Peyer's patch (tissue), 4 donors: ENCODE results near the gene TLE6. TPM values are rescaled to one million over a fixed set of nuclear protein-coding genes. Genes with fewer than 3 reads are reported as not detected.
"Not testable (repeated sequence)": the region's sequence is repeated elsewhere in the genome, so short reads cannot be mapped to it uniquely, and the experiment has no call there.

Source experiments
- DNase-seq, 3 donors: peaks; one replicate each; pipeline ENCODE4 v3.0.0-alpha.2; 2017 to 2019
- H3K27ac ChIP-seq, 4 donors: fragments of 200-600 bp; sonication (generic); one replicate each; pipeline ENCODE4 v1.5.1; 2016 to 2019
- H3K27me3 ChIP-seq, 2 donors: fragments of 200-600 bp; sonication (generic); one replicate each; pipeline ENCODE4 v1.5.1; 2019
- H3K36me3 ChIP-seq, 3 donors: fragments of 200-600 bp; sonication (generic); one replicate each; pipeline ENCODE4 v1.5.1; 2016 to 2019
- H3K4me1 ChIP-seq, 4 donors: fragments of 200-600 bp; sonication (generic); one replicate each; pipeline ENCODE4 v1.5.1; 2016 to 2019
- H3K4me3 ChIP-seq, 4 donors: fragments of 200-600 bp; sonication (generic); 1 replicate in 3 of 4; 2 replicates in 1 of 4; pipeline ENCODE4 v1.5.1; 2016 to 2019; ENCODE audit warnings: mild to moderate bottlenecking in 1 of 4
- H3K9me3 ChIP-seq, 4 donors: fragments of 200-600 bp; sonication (generic); one replicate each; pipeline ENCODE4 v1.5.1; 2016 to 2019; ENCODE audit warnings: mild to moderate bottlenecking in 1 of 4
- CTCF ChIP-seq, 6 experiments: fragments of 450-650 bp in 4 of 6; fragments of 200-600 bp in 2 of 6; sonication (generic) in 1 of 6; IDR thresholded peaks; one replicate each; pipeline ENCODE4 v1.5.1; 2017 to 2019; ENCODE audit warnings: antibody characterized with exemption in 6 of 6, mild to moderate bottlenecking in 3 of 6, moderate library complexity in 1 of 6
- POLR2A ChIP-seq, 2 donors: fragments of 450-650 bp; IDR thresholded peaks; one replicate each; pipeline ENCODE4 v1.5.1; 2017; ENCODE audit warnings: antibody characterized with exemption in 2 of 2, mild to moderate bottlenecking in 2 of 2, moderate library complexity in 2 of 2
- total RNA-seq, 4 donors: library from RNA; depleted of rRNA; stranded (reverse); fragments of >200 nt; gene quantifications; one replicate each; pipeline ENCODE4 v1.1.0, GENCODE V29; 2016

Gene TLE6
- total RNA-seq, 4 donors from 2014 or later = 1.9 to 2.5 TPM; not detected in 2

DNA sequence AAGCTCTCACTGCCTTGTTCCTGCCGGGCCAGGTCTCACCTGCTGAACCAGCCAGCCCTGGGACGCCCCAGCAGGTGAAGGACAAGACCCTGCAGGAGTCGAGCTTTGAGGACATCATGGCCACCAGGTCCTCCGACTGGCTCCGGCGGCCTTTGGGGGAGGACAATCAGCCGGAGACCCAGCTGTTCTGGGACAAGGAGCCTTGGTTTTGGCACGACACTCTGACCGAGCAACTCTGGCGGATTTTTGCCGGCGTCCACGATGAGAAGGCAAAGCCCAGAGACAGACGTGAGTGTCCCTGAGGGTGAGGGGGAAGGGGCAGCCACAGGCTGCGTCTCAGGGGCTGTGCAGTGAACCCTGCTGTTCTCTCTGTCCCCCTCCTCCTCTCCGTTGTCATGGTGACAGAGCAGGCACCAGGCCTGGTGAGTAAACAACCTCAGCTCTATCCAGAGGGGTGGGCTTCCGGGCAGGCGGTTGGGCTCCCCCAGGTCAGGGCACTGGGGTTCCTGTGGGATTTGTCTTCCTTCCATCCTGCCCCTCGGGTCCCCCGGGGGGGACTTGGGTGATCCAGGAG is 9.7 kb downstream of the TLE6 start:
- TF ChIP-seq POLR2A (IDR thresholded peaks at IDR 0.05) (no peak), CTCF (IDR thresholded peaks at IDR 0.05) (no peak)
- Histone ChIP-seq H3K9me3 (no peaks in the 10 kb centered on the region), H3K4me3 (no peak overlapping the region), H3K4me1 (peaks cover 0 to 20% (median 0%) of the 10 kb centered on the region in 4 donors), H3K36me3 (no peaks in the 10 kb centered on the region), H3K27me3 (no peaks in the 10 kb centered on the region), H3K27ac (no peak overlapping the region)
- no peak for DNase-seq

GRCh38 chr19:2987797-2988196 is 10.4 kb downstream of the TLE6 start:
- Histone ChIP-seq H3K27ac (no peak overlapping the region), H3K4me1 (peaks cover 0 to 15% (median 0%) of the 10 kb centered on the region in 4 donors), H3K27me3 (no peaks in the 10 kb centered on the region), H3K36me3 (no peaks in the 10 kb centered on the region), H3K9me3 (no peaks in the 10 kb centered on the region), H3K4me3 (no peak overlapping the region)
- no peak for DNase-seq
- TF ChIP-seq CTCF (IDR thresholded peaks at IDR 0.05) (no peak), POLR2A (IDR thresholded peaks at IDR 0.05) (no peak)

GRCh38 chr19:2988568-2988967 is 11.2 kb downstream of the TLE6 start:
- Histone ChIP-seq H3K27me3 (no peaks in the 10 kb centered on the region), H3K9me3 (no peaks in the 10 kb centered on the region), H3K36me3 (no peaks in the 10 kb centered on the region), H3K4me1 (peaks cover 0 to 7% (median 0%) of the 10 kb centered on the region in 4 donors), H3K27ac (no peak overlapping the region), H3K4me3 (no peak overlapping the region)
- TF ChIP-seq CTCF (IDR thresholded peaks at IDR 0.05) = no peak
- no peak for TF ChIP-seq POLR2A (IDR thresholded peaks at IDR 0.05)
- DNase-seq = no peak

- no peaks in the 10 kb centered on the region for H3K36me3 ChIP-seq
- TF ChIP-seq POLR2A (IDR thresholded peaks at IDR 0.05) (no peak), CTCF (IDR thresholded peaks at IDR 0.05) (no peak)
- no peak overlapping the region for H3K4me3 ChIP-seq
- no peak overlapping the region for H3K27ac ChIP-seq
- no peaks in the 10 kb centered on the region for H3K4me1 ChIP-seq
- DNase-seq = no peak
- no peaks in the 10 kb centered on the region for H3K9me3 ChIP-seq
- no peaks in the 10 kb centered on the region for H3K27me3 ChIP-seq
Observed at GRCh38 chr19:2989236-2989946, 12.0 kb downstream of the TLE6 start.

DNA sequence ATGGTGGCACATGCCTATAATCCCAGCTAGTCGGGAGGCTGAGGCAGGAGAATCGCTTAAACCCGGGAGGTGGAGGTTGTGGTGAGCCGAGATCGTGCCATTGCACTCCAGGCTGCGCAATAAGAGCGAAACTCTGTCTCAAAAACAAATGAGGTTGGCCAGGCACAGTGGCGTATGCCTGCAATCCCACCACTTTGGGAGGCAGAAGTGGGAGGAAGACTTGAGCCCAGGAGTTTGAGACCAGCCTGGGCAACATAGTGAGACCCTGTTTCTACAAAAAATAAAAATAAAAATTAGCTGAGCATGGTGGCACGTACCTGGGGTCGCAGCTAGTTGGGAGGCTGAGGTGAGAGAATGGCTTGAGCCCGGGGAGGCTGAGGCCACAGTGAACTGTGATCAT is 15.0 kb downstream of the TLE6 start:
- not testable (repeated sequence) for H3K27ac ChIP-seq, H3K27me3 ChIP-seq, H3K36me3 ChIP-seq, H3K4me3 ChIP-seq, DNase-seq, H3K4me1 ChIP-seq, H3K9me3 ChIP-seq

DNA sequence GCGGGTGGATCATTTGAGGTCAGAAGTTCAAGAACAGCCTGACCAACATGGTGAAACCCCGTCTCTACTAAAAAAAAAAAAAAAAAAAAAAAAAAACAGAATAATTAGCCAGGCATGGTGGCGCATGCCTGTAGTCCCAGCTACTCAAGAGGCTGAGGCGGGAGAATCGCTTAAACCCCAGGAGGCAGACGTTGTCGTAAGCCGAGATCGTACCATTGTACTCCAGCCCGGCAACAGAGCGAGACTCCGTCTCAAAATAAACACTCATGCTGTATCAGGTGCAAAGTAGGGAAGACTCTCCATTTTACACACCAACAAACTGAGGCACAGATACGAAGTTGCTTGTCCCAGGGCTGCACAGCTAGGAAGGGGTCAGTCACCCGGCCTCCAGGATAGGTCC is 15.6 kb downstream of the TLE6 start:
- H3K27me3 ChIP-seq = no peaks in the 10 kb centered on the region
- H3K4me1 ChIP-seq = no peaks in the 10 kb centered on the region
- TF ChIP-seq POLR2A (IDR thresholded peaks at IDR 0.05) (no peak), CTCF (IDR thresholded peaks at IDR 0.05) (no peak)
- H3K27ac ChIP-seq = no peak overlapping the region
- no peaks in the 10 kb centered on the region for H3K9me3 ChIP-seq
- H3K4me3 ChIP-seq = no peak overlapping the region
- no peak for DNase-seq
- H3K36me3 ChIP-seq = no peaks in the 10 kb centered on the region
